GM15510 (cell line): ENCODE results near the gene NNMT.

Source experiments
- POLR2A ChIP-seq: IDR thresholded peaks from 3 replicates; pipeline ENCODE4 v1.6.1; 2011; ENCODE audit warnings: borderline replicate concordance; ENCODE audit not compliant: insufficient read length; ENCODE audit errors: extremely low read depth

The NNMT gene

DNA sequence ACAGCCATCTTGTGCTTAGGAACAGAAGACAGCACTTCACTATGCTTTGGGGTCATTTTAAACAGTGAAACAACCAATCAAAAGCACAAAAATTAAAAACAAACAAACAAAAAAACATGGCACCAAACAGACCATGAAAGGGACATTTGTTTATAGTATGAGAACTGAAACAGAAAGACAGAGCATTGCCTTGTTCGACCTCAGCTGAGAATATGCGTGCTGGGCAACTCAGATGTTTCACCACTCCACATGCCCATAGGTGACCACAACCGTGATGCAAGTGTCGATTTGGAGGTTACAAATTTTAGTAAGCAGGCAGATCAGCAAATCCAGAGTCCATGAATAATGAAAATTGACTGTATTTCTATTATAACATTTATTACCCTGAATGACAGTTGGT, 30.0 kb downstream of the NNMT start:
- no peak for TF ChIP-seq POLR2A

- no peak for TF ChIP-seq POLR2A
These were observed 30.6 kb downstream of the NNMT start for GRCh38 chr11:114326776-114327175.

DNA sequence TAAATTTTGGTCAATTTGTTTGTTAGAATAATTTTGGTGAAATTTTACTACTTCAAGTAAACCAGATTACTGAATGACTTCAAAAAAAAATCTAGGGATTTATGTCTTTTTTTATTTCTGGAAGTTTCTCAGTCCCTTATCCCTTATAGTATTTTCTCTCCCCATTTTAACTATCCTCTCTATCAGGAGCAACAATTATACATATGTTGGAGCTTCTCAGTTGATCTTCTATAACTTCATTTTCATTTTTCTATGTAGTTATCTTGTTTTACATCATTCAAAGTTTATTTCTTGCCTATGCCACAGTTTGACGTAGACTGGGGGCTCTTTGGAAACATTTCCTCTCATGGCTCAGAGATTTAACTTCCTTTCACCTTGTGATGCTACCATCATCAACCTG, 34.2 kb downstream of the NNMT start:
- TF ChIP-seq POLR2A = no peak

DNA sequence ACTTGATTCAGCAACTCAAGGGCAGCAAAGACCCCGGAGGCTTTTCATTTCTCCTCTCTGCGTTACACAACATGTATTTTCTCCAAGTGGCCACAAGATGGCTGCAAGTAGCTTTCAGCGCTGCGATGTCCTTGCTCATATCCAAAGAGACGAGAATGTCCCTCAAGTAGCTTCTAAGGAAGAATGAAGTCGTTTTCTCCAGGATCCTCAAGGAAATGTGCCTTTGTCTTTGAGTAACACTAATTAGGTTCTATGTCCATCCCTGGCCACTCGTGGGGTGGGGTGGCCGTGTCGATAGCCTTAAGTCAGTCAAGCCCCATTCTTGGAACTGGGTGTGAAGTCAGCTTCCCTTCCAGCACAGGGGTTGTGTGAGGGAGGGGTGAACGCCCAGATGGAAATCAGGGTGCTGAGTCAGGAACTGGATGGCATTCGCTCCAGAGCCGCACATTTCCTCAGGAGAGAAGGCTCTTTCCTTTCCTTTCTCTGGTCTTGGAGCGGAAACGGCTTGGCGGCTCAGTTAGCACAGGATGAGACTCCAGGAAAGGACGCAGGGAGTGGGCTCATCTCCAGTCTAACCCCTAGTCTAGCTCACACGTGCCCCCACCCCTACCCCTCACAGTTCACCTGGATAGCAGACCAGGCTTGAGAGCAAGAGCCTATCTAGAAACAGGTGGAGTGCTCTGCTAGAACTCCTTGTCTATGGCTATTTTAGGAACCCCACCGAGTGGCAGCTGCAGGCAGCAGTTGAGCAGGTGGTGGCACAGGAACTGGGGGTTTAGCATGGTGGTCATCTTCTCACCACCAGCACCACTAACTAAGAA, 44.3 kb downstream of the NNMT start:
- TF ChIP-seq POLR2A = no peak

DNA sequence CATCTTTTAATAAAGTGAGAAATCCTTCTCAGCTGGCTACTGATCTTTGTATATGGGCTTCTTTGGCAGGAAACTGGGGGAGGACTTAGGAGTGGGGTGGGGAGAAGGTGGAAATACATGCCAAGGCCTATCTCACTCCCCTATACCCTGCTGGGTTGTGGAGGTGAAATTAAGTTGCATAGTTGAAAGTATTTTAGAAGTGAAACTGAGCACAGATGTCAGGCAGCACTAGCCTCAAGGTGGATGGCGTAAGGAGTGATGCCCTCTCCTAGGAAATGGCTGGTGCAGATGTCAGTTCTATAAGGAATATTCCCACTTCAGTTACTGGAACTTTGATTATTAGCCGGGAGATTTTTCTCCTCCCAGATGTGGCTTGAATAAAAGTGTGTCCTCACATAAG, 46.3 kb downstream of the NNMT start:
- no peak for TF ChIP-seq POLR2A

- no peak for TF ChIP-seq POLR2A
These were observed 46.8 kb downstream of the NNMT start for GRCh38 chr11:114343020-114343419.

GRCh38 chr11:114343493-114343892, 47.3 kb downstream of the NNMT start:
- no peak for TF ChIP-seq POLR2A

- no peak for TF ChIP-seq POLR2A
These were observed 48.3 kb downstream of the NNMT start for GRCh38 chr11:114344494-114344893.

- no peak for TF ChIP-seq POLR2A
These were observed 49.5 kb downstream of the NNMT start for GRCh38 chr11:114345575-114346222.

GRCh38 chr11:114346709-114347141, 50.5 kb downstream of the NNMT start:
- TF ChIP-seq POLR2A = no peak

DNA sequence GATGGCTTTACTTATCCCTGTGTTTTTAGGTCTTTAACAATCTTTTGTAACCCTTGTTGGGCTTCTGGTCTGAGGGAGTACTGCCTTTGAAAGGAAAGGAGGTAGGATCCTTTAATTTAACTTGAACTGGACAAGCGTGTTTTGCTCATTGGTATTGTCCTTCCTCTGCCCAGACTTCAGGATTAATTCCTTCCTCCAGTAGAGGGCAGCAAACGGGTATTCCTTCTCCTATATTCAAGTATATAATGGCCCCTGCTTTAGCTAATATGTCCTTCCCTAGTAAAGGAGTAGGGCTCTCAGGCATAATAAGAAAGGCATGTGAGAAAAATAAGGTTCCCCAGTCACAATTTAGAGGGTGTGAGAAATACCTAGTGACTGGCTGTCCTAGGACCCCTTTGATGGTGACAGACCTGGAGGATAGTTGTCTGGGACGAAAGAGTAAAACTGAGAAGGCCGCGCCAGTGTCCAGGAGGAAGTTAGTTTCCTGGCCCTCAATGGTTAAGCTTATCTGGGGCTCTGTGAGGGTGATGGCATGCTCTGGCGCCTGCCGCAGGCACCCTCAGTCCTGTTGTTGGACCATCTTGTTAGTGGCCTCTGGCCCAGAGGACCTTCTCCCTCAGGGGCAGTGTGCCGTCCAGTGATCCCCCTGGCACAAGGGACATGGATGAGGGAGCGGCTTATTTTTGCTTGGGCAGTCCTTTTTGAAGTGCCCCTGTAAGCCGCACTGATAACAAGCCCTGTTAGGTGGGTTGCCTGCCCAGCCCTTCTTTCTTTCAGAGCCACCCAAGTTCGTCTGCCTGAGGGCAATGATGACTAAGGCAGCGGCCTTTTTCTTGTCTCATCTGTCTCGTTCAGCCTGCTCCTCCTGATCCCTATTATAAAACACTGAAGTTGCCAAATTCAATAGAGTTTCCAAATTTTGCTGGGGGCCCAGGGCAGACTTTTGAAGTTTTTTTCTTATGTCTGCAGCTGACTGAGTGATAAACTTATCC, 52.3 kb downstream of the NNMT start:
- TF ChIP-seq POLR2A = no peak

DNA sequence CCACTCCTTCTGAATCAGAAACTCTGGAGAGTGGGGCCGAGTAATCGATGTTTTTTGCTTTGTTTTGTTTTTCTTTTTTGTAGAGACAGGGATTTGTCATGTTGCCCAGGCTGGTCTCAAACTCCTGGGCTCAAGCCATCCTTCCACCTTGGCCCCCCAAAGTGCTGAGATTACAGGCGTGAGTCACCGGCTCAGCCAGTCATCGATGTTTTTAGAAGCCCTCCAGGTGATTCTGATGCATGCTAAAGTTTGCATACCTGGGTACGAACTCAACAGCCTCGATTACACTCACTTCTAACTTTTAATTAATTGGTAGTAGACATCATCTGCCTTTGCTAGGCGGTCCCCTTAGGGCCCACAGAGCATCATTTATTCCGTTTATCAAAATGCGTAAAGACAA, 53.8 kb downstream of the NNMT start:
- no peak for TF ChIP-seq POLR2A

DNA sequence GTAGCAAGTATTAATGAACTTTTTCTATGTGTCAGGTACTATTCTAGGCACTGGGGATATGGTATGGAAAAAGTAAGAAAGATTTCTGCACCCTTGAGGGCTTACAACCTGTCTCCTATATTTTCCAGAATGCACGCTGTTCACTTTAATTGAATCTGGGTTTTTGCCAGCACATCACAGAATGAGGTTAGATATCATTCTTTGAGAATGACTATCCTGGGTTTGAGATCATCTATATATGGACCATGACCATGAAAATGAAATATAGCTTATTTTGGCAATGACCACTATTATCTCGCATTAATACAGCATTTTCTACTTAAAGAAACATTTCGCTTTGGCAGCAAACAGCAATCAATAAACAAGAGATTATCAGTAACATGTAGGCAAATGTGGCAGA, 57.2 kb downstream of the NNMT start:
- TF ChIP-seq POLR2A = no peak

DNA sequence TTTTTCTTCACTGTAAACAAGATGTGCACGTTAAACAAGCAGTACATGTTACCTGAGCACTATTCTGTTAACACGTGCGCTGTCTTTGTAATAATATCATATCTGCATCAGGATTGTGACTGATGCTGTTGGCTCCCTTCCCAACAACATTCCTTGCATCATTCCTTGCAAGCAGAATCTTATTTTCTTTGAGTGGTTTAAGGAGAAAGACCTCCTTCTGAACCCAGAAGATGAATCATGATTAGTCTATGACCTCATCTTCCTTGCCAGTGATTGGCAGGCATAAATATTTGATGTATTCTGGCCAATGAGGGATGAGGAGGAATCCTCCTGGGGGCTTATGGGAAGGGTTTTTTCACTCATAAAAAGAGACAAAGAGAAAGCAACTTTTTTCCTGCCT, 57.9 kb downstream of the NNMT start:
- TF ChIP-seq POLR2A = no peak

DNA sequence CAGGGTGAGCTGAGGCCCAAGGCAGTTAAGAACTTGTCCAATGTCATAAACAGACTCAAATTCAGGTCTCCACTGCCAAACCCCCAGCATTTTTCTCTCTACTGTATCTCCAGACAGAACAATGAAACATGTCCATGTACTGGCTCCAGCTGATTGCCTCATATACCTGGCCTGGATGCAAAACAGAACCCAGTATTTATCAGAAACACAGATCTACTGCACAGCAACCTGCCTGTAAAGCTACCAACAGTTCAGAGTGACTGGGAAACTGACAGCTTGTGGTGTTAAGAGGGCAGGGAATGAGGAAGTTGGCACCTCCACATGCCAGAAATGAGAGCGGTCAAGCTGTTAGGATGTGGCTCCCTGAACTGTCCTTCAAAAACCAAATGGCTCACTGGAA, 62.5 kb downstream of the NNMT start:
- TF ChIP-seq POLR2A = no peak
